GM19023 (cell line): Measurements from ENCODE around the gene ATP2A2.

ENCODE experiments used
- ATAC-seq: cut with Tn5 transposase; IDR thresholded peaks from one replicate; pipeline ENCODE4 v1.9.1; 2021; ENCODE audit warnings: mild to moderate bottlenecking, moderate library complexity; ENCODE audit not compliant: unreplicated experiment

Gene ATP2A2

DNA sequence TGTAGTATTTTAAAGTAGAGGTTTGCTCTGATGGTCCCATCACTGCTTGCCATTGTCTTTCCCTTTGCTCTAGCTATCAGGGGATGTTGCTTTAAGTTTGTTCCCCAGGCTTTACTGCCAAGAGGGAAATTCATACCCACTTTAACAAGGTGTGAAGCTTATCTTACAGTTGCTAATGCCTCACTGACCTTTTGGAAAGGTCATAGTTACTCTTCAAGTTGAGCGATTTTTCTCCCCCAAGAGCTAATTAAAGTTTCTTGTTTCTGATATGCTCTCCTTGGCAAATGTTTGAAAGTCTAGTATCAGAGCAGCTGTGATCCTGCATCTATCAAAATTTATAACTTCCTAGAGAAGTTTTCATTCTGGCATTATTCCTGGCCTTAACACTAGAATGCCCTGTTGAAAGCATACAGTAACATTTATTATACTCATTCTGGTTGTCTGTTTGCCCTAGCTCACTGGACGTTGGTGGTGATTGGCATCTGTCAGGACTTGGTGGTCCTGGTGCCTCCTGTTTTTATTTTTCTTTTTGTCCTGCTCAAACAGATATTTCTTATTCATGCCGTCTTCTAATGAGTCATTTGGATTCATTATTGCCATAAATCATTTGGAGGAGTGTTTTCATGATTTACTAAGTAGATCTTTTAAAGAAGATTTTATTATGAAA lies 8.1 kb downstream of the ATP2A2 start:
- ATAC-seq: no peak

DNA sequence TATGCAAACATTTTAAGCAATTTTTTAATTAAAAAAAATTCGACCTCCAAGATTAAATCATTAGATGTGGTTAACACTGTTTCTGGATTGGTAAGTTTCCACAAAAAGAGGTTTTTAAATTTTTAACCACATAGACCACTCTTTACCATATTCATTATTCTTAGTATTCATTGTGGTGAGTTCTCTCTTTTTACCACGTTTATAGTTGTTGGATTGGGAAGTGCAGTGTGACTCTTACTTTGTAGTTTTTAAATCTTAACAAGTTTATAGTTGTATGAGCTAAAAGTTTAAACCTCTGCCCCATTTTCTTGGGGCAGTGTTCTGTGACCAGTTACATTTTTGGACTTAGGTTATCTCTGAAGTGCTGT lies 8.6 kb downstream of the ATP2A2 start:
- ATAC-seq: no peak

DNA sequence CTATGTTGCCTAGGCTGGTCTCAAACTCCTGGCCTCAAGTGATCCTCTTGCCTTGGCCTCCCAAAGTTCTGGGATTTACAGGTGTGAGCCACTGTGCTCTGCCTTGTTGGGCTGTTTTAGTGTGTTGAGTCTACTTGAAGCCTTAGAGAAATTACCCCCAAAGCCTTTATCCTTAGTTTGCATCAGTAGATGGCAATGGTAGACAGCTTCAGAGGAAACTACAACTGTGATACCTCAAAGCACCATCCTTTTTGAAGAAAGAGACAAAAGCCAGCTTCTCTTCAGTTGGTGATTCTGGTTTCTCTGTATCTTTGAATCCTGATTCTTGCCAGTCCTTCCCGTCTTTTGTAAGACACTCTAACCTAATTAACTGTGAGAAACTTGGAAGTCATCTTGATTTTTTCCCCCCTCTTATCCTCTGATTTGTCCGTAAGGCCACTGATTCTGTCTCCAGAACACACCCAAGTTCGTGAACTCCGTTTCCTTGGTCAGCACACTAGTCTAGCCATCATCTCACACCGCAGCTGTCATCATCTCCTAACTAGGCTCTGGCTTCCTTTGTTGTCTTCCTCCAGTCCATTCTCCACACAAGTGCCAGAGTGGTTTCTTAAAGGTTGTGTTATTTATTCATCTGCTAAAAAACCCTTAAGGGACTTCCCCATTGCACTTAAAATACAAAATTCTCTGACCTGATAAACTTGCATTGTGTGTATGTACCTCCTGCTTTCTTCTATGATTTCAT lies 20.2 kb downstream of the ATP2A2 start:
- no peak for ATAC-seq

DNA sequence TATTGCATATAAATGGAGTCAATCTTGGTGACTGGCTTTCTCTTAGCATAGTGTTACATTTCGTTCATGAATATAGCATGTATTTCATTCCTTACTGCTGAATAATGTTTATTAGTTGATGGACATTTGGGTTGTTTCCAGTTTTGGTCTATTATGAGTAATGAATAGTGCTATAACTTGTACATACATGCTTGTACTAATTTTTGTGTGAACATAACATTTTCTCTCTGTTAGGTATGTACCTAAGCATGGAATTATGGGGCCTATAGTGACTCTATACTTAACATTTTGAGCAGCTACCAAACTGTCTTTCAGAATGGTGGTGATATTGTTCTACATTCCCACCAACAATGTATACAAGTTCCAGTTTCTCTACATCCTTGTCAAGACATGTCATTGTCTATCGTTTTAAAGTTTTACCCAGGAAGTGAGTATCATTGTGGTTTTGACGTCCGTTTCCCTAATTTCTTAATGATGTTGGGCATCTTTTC lies 23.1 kb downstream of the ATP2A2 start:
- no peak for ATAC-seq

DNA sequence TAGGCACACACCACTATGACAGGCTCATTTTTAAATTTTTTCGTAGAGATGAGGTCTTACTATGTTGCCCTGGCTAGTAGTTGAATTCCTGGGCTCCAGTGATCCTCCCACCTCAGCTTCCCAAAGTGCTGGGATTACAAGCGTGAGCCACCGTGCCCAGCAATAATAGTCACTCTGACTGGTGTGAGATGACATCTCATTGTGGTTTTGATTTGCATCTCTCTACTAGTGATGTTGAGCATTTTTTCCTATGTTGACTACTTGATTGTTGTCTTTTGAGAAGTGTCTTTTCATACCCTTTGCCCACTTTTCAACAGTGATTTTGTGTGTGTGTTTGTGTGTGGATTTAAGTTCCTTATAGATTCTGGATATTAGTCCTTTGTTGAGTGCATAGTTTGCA lies 26.3 kb downstream of the ATP2A2 start:
- ATAC-seq: no peak

DNA sequence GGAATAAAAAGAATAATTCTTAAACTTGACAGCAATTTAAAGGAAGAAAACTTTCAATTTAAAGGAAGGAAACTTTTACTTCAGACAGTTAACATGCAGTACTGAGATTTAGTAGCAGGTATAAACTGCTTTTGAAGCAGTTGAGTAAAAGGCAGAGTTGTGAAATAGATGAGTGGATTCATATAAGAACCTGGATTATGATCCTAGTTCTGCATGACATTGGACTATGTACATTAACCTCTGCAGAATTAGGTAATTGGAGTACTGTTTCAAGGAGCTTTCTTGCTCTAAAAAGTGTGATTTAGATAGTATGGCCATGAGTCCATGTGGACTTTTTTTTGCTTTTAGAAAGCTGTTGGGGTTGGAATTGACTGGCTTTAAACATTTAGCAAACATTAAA lies 29.7 kb downstream of the ATP2A2 start:
- ATAC-seq: no peak

DNA sequence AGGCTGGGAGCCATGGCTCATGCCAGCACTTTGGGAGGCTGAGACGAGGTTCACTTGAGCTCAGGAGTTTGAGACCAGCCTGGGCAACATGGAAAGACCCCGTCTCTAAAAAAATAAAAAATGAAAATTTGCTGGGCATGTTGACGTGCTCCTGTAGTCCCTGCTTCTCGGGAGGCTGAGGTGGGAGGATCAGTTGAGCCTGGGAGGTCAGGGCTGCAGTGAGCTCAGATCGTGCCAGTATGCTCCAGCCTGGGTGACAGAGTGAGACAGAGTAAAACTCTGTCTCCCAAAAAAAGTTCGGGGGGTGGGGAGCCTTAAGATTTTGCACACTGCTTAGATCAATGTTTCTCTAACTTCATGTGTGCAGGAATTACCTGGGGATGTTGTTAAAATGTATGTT lies 30.9 kb downstream of the ATP2A2 start:
- no peak for ATAC-seq

DNA sequence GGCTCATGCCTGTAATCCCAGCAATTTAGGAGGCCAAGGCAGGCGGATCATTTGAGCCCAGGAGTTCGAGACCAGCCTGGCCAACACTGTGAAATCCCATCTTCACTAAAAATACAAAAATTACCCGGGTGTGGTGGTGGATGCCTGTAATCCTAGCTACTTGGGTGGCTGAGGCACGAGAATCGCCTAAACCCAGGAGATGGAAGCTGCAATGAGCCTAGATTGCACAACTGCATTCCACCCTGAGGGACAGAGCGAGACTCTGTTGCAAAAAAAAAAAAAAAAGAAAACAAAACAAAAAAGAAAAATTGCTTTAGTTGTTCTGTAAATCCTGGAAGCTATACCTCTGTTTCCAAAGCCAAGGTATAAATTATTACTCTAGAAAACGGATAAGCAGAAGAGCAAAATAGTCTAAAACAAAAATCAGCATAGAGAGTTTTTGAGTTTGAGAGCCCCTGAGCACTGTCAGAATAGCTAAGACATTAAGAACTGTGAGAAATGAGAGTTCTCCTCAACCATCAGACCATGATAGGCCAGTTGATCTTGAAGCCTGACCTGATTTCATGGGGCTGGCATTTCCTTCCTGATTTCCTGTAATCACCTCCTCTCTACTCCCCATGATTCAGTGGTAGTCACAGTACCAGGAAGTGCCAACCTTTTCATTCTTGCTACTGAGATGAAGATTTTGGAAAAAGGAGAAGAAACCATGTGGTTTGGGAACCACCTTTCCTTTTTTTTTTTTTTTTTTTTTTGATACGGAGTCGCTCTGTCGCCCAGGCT lies 31.7 kb downstream of the ATP2A2 start:
- ATAC-seq: no peak

DNA sequence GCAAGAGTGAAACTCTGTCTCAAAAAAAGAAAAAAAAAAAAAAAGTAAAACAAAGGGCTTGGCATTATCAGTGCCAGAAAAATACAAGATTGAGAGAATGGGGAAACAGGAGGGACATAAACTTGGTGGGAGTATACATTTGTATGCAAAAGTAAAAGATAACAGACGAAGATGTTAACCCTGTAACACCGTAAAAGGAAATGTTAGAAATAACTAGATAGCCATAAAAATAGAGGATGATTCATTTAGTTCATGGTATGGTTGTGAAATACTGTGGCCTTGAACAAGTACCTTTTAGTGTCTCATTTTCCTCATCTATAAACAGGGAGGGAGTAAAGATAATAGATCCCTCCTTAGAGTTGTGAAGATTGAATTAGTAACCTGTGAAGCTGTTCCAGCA lies 33.3 kb downstream of the ATP2A2 start:
- ATAC-seq: no peak

DNA sequence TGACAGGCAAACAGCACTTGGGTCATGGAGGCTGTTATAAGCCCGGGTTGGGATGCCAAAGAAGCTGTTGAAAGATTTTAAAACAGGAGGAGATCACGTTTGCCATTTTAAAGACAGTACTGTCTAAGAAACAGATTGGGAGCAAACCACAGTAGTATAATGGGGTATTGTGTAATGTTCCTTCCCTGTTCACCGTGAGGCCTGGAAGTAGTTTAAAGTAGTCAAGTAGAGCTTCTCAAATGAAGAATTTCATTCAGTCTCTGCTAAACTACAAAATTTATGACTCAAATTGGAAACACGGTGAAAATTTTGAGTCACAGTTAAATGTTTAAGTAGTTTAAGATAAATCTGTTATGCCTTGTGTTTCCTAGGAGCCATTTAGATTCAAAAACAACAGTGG lies 35.8 kb downstream of the ATP2A2 start:
- ATAC-seq: no peak

DNA sequence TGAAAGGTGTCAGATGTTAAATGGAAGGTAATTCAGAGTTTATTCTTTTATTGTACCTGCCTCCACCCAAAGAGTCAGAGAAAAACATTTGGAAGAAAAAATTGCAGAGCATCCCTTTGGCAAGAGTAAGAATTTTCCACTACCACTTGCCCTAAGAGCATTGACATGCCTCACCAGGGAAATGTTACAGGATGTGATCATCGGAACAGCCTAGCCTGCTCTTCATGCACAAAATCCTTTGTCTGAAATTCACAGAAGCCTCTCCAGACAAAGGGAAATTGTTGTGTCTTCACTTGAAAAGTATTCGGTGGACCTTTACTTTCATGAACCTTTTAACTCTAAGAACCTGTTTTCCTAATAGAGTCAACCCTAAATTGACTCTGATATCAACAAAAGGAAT lies 36.9 kb downstream of the ATP2A2 start:
- no peak for ATAC-seq

DNA sequence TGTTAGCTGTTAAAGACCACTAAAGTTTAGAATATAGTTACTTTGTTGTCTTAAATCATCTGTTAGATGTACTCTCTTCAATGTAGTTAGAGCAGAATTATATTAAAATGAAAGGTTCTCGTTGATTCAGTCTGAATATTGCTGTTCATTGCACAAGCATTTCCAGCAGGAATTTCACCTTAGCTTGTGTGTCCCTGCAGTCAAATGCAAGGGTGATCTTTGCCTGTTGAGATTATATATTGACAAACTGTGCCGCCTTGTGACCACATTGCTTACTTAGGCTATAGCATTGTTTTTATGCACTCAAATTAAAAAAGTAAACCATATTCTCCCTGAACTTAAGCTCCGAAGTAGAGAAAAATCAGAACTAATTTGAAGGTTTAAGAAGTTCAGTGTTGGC lies 39.5 kb downstream of the ATP2A2 start:
- no peak for ATAC-seq

DNA sequence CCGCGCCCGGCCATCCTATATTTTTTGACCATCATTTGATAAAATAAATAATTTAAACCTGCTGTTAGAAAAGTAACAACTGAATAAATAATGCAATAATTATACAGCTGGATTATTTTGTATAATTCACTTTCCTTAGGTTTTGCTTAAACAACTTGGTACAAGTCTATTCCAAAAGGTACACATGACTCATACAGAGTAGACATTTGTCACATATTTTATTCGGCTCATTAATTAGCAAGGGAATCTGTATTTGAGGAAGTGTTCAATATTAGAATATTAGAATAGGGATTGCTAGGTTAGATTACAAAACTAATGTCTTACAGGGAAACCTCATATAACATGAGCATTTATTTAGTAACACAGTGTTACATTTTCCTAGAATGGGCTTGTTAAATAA lies 48.7 kb downstream of the ATP2A2 start:
- no peak for ATAC-seq

DNA sequence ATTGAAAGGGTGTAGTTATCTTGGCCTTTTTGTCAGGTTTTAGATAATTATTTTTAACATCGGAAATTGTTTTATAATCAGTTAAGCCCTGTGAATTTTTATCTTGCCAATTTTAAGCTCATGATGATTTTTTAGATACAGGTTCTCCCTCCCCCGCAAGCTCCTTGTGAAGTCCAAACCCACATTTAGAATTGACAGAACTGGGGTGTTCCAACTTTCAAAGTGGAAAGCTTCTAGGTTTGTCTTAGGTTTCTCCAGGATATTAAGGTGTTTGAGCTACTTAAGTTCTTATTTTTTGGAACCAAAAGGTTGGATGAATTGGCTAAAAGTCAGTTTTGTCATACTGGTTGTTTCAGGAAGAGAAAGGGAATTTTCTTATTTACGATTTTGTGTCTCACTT lies 49.1 kb downstream of the ATP2A2 start:
- no peak for ATAC-seq

DNA sequence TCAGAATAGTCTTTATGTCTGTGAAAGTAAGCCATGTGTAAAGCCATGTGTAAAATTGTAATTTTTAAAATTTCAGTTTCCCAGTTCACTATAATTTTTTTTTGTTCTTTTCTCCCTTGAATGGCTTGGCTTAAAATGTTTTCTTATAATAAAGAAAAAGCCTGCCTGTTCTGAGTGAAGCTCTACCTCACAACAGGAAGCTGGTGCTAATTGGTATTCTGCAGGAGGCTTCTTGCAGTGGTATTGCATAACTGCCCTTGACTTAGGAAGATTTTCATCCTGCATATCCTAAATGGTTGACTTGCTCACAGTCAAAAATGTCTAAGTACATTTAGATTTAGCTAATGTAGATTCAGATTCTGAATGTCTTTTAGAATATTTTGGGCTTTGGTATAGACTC lies 49.5 kb downstream of the ATP2A2 start:
- ATAC-seq: no peak

DNA sequence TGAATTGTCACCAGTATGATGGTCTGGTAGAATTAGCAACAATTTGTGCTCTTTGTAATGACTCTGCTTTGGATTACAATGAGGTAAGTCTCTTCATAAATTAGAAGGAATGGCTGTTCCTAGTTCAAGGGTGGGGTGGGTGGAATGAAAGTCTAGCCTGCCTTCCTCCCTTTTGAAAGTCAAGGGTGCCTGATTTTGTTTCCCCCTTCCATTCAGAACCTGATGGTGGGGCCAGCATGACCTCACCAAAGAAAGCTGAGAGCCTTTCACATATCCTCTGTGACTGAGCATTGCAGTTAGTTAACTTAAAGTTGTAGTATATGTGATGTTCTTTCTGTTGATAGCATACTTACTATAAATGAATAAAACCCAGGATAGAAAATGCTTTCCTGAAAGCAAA lies 52.2 kb downstream of the ATP2A2 start:
- no peak for ATAC-seq

DNA sequence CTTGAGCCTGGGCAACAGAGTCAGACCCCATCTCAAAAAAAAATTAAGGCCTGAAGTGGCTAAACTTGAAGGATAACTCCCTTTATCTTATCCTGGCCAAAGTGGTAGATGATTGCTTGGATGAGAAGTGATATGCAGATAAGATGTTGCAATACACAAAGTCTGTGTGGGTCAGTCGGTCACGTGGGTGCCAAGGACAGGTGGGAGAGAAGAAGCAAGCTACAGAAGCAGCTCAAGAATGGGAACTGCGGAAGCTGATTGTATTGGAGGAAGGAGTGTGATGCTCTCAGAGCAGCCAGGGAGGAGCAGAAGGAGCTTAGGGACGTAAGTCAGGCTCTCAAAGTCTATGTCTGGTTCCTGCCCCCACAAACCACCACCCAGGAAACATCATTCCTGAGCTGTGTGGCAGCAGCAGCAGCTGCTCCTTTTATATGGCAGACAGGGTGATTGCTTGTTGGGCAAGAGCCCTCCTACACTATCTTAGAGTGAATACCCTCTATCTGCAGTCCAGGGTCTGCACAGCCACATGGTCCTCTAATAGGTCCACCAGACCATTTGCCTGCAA lies 54.5 kb downstream of the ATP2A2 start:
- ATAC-seq: no peak

DNA sequence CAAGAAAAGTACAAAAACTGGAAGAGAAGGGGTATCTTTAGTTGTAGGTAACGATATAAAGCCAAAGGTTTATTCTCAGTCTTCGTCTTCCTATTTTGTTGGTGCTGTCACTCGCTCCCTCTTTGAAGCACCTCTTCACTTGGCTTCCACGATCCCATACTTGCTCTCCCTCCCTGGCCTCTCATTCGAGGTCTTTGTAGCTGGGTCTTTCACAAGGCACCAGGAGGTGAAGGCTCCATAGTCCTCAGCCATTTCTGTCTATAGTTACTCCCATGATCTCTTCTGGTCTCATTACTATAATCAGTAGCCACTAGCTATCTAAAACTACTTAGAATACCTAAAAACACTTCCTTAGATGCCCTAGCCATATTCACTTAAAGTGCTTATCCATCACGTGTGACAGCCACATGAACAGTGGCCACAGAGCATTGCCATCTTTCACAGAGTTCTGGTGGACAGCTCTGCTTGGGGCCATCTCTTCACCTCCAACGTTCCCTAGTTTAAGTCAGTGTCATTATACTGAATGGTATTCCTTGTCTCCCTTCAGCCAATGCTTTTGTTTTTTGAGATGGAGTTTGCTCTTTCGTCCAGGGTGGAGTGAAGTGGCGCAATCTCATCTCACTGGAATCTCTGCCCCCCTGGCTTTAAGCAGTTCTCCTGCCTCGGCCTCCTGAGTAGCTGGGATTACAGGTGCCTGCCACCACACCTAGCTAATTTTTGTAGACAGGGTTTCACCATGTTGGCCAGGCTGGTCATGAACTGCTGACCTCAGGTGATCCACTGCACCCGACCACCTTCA lies 57.1 kb downstream of the ATP2A2 start:
- no peak for ATAC-seq

DNA sequence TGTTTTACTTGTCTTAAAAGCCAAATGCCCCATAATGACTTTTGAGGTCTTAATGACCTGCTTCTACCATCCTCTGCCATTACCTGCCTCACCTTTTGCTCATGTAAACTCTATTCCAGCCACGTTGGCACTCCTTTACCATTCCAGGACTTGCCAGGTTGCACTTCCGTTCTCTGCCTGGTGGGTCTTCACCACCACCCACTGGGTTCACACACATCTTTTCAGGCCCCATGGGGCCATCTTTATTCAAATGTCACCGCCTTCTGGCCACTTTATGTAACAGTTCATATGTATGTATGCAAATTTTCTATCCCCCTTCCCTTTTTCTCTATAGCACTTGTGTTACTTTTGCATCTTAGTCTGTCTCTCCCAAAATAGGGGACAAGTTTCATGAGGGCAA lies 57.7 kb downstream of the ATP2A2 start:
- no peak for ATAC-seq

DNA sequence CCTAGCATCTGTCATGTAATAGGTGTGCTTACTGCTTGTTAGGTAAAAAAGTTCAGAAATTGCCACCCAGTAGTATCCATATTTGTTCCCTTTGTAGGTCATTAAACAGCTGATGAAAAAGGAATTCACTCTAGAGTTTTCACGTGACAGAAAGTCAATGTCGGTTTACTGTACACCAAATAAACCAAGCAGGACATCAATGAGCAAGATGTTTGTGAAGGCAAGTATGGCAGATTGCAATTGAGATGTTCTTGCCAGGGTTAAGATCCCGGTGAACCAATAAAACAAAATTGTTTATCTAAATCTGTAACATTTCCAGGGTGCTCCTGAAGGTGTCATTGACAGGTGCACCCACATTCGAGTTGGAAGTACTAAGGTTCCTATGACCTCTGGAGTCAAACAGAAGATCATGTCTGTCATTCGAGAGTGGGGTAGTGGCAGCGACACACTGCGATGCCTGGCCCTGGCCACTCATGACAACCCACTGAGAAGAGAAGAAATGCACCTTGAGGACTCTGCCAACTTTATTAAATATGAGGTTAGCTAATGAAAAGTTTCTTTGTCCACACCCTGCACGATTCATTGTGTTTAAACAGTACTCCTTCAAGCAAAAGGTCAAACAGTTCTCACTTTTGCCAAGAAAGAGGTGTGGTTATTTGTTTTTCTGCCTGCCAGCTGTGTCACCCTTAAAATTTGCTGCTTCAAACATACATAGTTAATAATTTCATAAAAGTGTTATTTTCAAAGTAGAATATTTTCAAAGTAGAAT lies 58.3 kb downstream of the ATP2A2 start:
- no peak for ATAC-seq
